Neural crest cell (in vitro differentiated cells): Measurements from ENCODE around the gene IFITM5. TPM values are rescaled to one million over a fixed set of nuclear protein-coding genes. Genes with fewer than 3 reads are reported as not detected.
A peak's percentile ranks its signal among the peaks of the same experiment; 100 is the strongest.
"Not testable (repeated sequence)": the region's sequence is repeated elsewhere in the genome, so short reads cannot be mapped to it uniquely, and the experiment has no call there.

Experiments
- DNase-seq: peaks from one replicate; pipeline ENCODE4 v3.0.0; 2021; ENCODE audit warnings: low read depth, mixed read lengths, low spot score
- H3K27ac Mint-ChIP-seq: one replicate; pipeline ENCODE4 v1.8.0; 2021; ENCODE audit warnings: mild to moderate bottlenecking, mixed read lengths; ENCODE audit not compliant: unreplicated experiment
- H3K27me3 Mint-ChIP-seq: 2 replicates; pipeline ENCODE4 v1.8.0; 2021; ENCODE audit warnings: low read depth, mild to moderate bottlenecking, mixed read lengths
- H3K36me3 Mint-ChIP-seq: 2 replicates; pipeline ENCODE4 v1.8.0; 2021; ENCODE audit warnings: low read depth, mild to moderate bottlenecking, mixed read lengths
- H3K4me1 Mint-ChIP-seq: 2 replicates; pipeline ENCODE4 v1.8.0; 2021; ENCODE audit warnings: mixed read lengths
- H3K4me3 Mint-ChIP-seq: one replicate; pipeline ENCODE4 v1.8.0; 2021; ENCODE audit warnings: mild to moderate bottlenecking, mixed read lengths
- H3K9me3 Mint-ChIP-seq: 2 replicates; pipeline ENCODE4 v1.8.0; 2021; ENCODE audit warnings: mixed read lengths
- CTCF ChIP-seq: fragments of 200-600 bp; sonication (generic); conservative IDR thresholded peaks from 2 replicates; pipeline ENCODE4 v1.5.0; 2021; ENCODE audit warnings: antibody characterized with exemption, mild to moderate bottlenecking
- total RNA-seq: library from RNA; stranded (reverse); gene quantifications from 2 replicates; pipeline ENCODE4 v1.2.1, GENCODE V29; 2021

The IFITM5 gene
- total RNA-seq, 1 donor from 2014 or later = not detected

- Mint-ChIP-seq H3K4me3 (peak overlapping the region; percentile 83), H3K4me1 (peaks cover 39% of the 10 kb centered on the region), H3K27me3 (peaks cover 63% of the 10 kb centered on the region), H3K27ac (no peak overlapping the region), H3K9me3 (no peaks in the 10 kb centered on the region), H3K36me3 (peaks cover 2% of the 10 kb centered on the region)
- no peak for TF ChIP-seq CTCF
- no peak for DNase-seq
Observed at GRCh38 chr11:315516-315994, 16.2 kb upstream of the IFITM5 start.

- Mint-ChIP-seq H3K4me1 (peaks cover 34% of the 10 kb centered on the region), H3K27me3 (peaks cover 62% of the 10 kb centered on the region), H3K4me3 (peak overlapping the region; percentile 83), H3K36me3 (peaks cover 2% of the 10 kb centered on the region), H3K27ac (no peak overlapping the region), H3K9me3 (no peaks in the 10 kb centered on the region)
- no peak for DNase-seq
- no peak for TF ChIP-seq CTCF
Observed at GRCh38 chr11:315051-315481, 15.7 kb upstream of the IFITM5 start.

- peak overlapping the region; percentile 83 for H3K4me3 Mint-ChIP-seq
- H3K27ac Mint-ChIP-seq, H3K36me3 Mint-ChIP-seq, DNase-seq, H3K9me3 Mint-ChIP-seq: not testable (repeated sequence)
- H3K4me1 Mint-ChIP-seq = peaks cover 34% of the 10 kb centered on the region
- peaks cover 63% of the 10 kb centered on the region for H3K27me3 Mint-ChIP-seq
Observed at GRCh38 chr11:314554-314875, 15.2 kb upstream of the IFITM5 start.

- Mint-ChIP-seq H3K27me3 (peaks cover 67% of the 10 kb centered on the region), H3K4me1 (peaks cover 37% of the 10 kb centered on the region)
Observed at GRCh38 chr11:313787-314553, 14.6 kb upstream of the IFITM5 start, which contains the start of gene IFITM1. IFITM1 (plus strand) TSS chr11:314040; CDS start chr11:314171, 131 bp downstream.

GRCh38 chr11:313304-313786 is 14.0 kb upstream of the IFITM5 start:
- TF ChIP-seq CTCF = no peak
- H3K27me3 Mint-ChIP-seq = peaks cover 67% of the 10 kb centered on the region
- H3K4me3 Mint-ChIP-seq = peak overlapping the region; percentile 83
- H3K9me3 Mint-ChIP-seq = no peaks in the 10 kb centered on the region
- peaks cover 40% of the 10 kb centered on the region for H3K4me1 Mint-ChIP-seq
- peaks cover 2% of the 10 kb centered on the region for H3K36me3 Mint-ChIP-seq
- DNase-seq = no peak
- no peak overlapping the region for H3K27ac Mint-ChIP-seq

More at GRCh38 chr11:313787-314553, 14.6 kb upstream of the IFITM5 start, which contains the start of gene IFITM1:
- no peak within 1 kb of the TSS for H3K27ac Mint-ChIP-seq
- H3K36me3 Mint-ChIP-seq = peaks cover 2% of the 10 kb centered on the region
- no peaks in the 10 kb centered on the region for H3K9me3 Mint-ChIP-seq
- peak within 1 kb of the TSS; percentile 83 for H3K4me3 Mint-ChIP-seq
- no peak for TF ChIP-seq CTCF
- no peak for DNase-seq
